SK-N-SH treated with all-trans-retinoic acid at 6 μM for 48 hours (cell line): ENCODE results near the gene B3GNT7.

Source experiments
- ATAC-seq: fragments of 200-7000 bp; cut with Tn5 transposase; 3 replicates; pipeline ENCODE4 v1.9.1; 2020; ENCODE audit warnings: mild to moderate bottlenecking, moderate library complexity
- ARNTL ChIP-seq: fragments of 450-650 bp; formaldehyde crosslinking; IDR thresholded peaks from 2 replicates; pipeline ENCODE4 v1.5.0; 2020; ENCODE audit warnings: low read depth, mild to moderate bottlenecking, moderate library complexity, borderline replicate concordance
- BACH2 ChIP-seq: fragments of 250-450 bp; sonication (Bioruptor Pico); IDR thresholded peaks from 2 replicates; pipeline ENCODE4 v1.9.0; 2021; ENCODE audit warnings: mild to moderate bottlenecking, borderline replicate concordance
- CSDC2 ChIP-seq: fragments of 250-450 bp; sonication (Bioruptor Pico); IDR thresholded peaks from 2 replicates; pipeline ENCODE4 v1.5.0; 2020; ENCODE audit warnings: mild to moderate bottlenecking, moderate library complexity
- CSRNP3 ChIP-seq: fragments of 250-450 bp; sonication (Bioruptor Pico); IDR thresholded peaks from 2 replicates; pipeline ENCODE4 v1.5.1; 2021; ENCODE audit warnings: mild to moderate bottlenecking, moderate library complexity
- ESRRG ChIP-seq: fragments of 250-450 bp; sonication (Bioruptor Pico); IDR thresholded peaks from 2 replicates; pipeline ENCODE4 v1.6.1; 2021; ENCODE audit warnings: mild to moderate bottlenecking
- GLIS3 ChIP-seq: fragments of 250-450 bp; sonication (Bioruptor Pico); IDR thresholded peaks from 2 replicates; pipeline ENCODE4 v1.5.0; 2020; ENCODE audit warnings: mild to moderate bottlenecking, moderate library complexity
- ISL1 ChIP-seq: fragments of 250-450 bp; sonication (Bioruptor Pico); IDR thresholded peaks from 2 replicates; pipeline ENCODE4 v2.1.2; 2022; ENCODE audit warnings: mild to moderate bottlenecking, moderate library complexity
- OSR1 ChIP-seq: fragments of 250-450 bp; sonication (Bioruptor Pico); IDR thresholded peaks from 2 replicates; pipeline ENCODE4 v1.8.0; 2022; ENCODE audit warnings: moderate library complexity, mild to moderate bottlenecking, inconsistent platforms
- PATZ1 ChIP-seq: fragments of 250-450 bp; sonication (Bioruptor Pico); IDR thresholded peaks from 2 replicates; pipeline ENCODE4 v1.8.0; 2020; ENCODE audit warnings: mild to moderate bottlenecking, moderate library complexity, borderline replicate concordance
- PPARA ChIP-seq: fragments of 250-450 bp; sonication (Bioruptor Pico); IDR thresholded peaks from 2 replicates; pipeline ENCODE4 v1.5.0; 2020; ENCODE audit warnings: mild to moderate bottlenecking, borderline replicate concordance
- RARB ChIP-seq: fragments of 250-450 bp; sonication (Bioruptor Pico); IDR thresholded peaks from 2 replicates; pipeline ENCODE4 v1.8.0; 2021; ENCODE audit warnings: mild to moderate bottlenecking, moderate library complexity
- SNAI2 ChIP-seq: fragments of 250-450 bp; sonication (Bioruptor Pico); IDR thresholded peaks from 2 replicates; pipeline ENCODE4 v1.5.0; 2020; ENCODE audit warnings: mild to moderate bottlenecking, moderate library complexity
- TCF4 ChIP-seq: fragments of 250-450 bp; sonication (Bioruptor Pico); IDR thresholded peaks from 2 replicates; pipeline ENCODE4 v1.8.0; 2021; ENCODE audit warnings: mild to moderate bottlenecking, moderate library complexity, borderline replicate concordance
- TOX ChIP-seq: fragments of 250-450 bp; sonication (Bioruptor Pico); IDR thresholded peaks from 2 replicates; pipeline ENCODE4 v1.8.0; 2021; ENCODE audit warnings: mild to moderate bottlenecking, moderate library complexity, borderline replicate concordance
- TSHZ2 ChIP-seq: fragments of 250-450 bp; sonication (Bioruptor Pico); IDR thresholded peaks from 2 replicates; pipeline ENCODE4 v1.5.0; 2020; ENCODE audit warnings: mild to moderate bottlenecking, moderate library complexity
- ZC3H10 ChIP-seq: fragments of 250-450 bp; sonication (Bioruptor Pico); IDR thresholded peaks from 2 replicates; pipeline ENCODE4 v1.5.1; 2021; ENCODE audit warnings: mild to moderate bottlenecking, moderate library complexity
- ZFP3 ChIP-seq: fragments of 250-450 bp; sonication (Bioruptor Pico); IDR thresholded peaks from 2 replicates; pipeline ENCODE4 v1.5.0; 2020; ENCODE audit warnings: mild to moderate bottlenecking, moderate library complexity
- ZFP30 ChIP-seq: fragments of 450-650 bp; formaldehyde crosslinking; IDR thresholded peaks from 2 replicates; pipeline ENCODE4 v1.5.0; 2022; ENCODE audit warnings: mild to moderate bottlenecking, moderate library complexity
- ZNF70 ChIP-seq: fragments of 450-650 bp; formaldehyde crosslinking; IDR thresholded peaks from 2 replicates; pipeline ENCODE4 v1.5.0; 2020; ENCODE audit warnings: mild to moderate bottlenecking, moderate library complexity
- ZNF8 ChIP-seq: fragments of 450-650 bp; formaldehyde crosslinking; IDR thresholded peaks from 2 replicates; pipeline ENCODE4 v1.5.0; 2020; ENCODE audit warnings: mild to moderate bottlenecking, moderate library complexity
- TF ChIP-seq, protein P1 (sequence below): fragments of 250-450 bp; sonication (Bioruptor Pico); IDR thresholded peaks from 2 replicates; pipeline ENCODE4 v1.8.0; 2021; ENCODE audit warnings: low read depth, mild to moderate bottlenecking, moderate library complexity, borderline replicate concordance
- TF ChIP-seq, protein P2 (sequence below): fragments of 250-450 bp; sonication (Bioruptor Pico); IDR thresholded peaks from 2 replicates; pipeline ENCODE4 v1.5.1; 2020; ENCODE audit warnings: low read depth, mild to moderate bottlenecking, moderate library complexity

B3GNT7 gene

GRCh38 chr2:231422056-231422455 lies 26.5 kb downstream of the B3GNT7 start:
- no peak for ATAC-seq
- TF ChIP-seq ISL1 (no peak), CSDC2 (CRISPR knock-in tag) (no peak), ZFP3 (CRISPR knock-in tag) (no peak), ARNTL (no peak), RARB (CRISPR knock-in tag) (no peak), TOX (CRISPR knock-in tag) (no peak), TSHZ2 (CRISPR knock-in tag) (no peak), ZC3H10 (CRISPR knock-in tag) (no peak), GLIS3 (no peak), ZFP30 (CRISPR knock-in tag) (no peak), PATZ1 (no peak), ZNF70 (CRISPR knock-in tag) (no peak)
- TF ChIP-seq, protein P1, sequence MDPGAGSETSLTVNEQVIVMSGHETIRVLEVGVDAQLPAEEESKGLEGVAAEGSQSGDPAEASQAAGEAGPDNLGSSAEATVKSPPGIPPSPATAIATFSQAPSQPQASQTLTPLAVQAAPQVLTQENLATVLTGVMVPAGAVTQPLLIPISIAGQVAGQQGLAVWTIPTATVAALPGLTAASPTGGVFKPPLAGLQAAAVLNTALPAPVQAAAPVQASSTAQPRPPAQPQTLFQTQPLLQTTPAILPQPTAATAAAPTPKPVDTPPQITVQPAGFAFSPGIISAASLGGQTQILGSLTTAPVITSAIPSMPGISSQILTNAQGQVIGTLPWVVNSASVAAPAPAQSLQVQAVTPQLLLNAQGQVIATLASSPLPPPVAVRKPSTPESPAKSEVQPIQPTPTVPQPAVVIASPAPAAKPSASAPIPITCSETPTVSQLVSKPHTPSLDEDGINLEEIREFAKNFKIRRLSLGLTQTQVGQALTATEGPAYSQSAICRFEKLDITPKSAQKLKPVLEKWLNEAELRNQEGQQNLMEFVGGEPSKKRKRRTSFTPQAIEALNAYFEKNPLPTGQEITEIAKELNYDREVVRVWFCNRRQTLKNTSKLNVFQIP: no peak

GRCh38 chr2:231423176-231423575 lies 27.7 kb downstream of the B3GNT7 start:
- TF ChIP-seq TCF4 (CRISPR knock-in tag) (no peak), OSR1 (CRISPR knock-in tag) (no peak), SNAI2 (CRISPR knock-in tag) (no peak), GLIS3 (no peak), BACH2 (CRISPR knock-in tag) (no peak), ESRRG (no peak), TSHZ2 (CRISPR knock-in tag) (no peak)
- TF ChIP-seq, protein P2, sequence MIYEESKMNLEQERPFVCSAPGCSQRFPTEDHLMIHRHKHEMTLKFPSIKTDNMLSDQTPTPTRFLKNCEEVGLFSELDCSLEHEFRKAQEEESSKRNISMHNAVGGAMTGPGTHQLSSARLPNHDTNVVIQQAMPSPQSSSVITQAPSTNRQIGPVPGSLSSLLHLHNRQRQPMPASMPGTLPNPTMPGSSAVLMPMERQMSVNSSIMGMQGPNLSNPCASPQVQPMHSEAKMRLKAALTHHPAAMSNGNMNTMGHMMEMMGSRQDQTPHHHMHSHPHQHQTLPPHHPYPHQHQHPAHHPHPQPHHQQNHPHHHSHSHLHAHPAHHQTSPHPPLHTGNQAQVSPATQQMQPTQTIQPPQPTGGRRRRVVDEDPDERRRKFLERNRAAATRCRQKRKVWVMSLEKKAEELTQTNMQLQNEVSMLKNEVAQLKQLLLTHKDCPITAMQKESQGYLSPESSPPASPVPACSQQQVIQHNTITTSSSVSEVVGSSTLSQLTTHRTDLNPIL (CRISPR knock-in tag): no peak
- no peak for ATAC-seq

DNA sequence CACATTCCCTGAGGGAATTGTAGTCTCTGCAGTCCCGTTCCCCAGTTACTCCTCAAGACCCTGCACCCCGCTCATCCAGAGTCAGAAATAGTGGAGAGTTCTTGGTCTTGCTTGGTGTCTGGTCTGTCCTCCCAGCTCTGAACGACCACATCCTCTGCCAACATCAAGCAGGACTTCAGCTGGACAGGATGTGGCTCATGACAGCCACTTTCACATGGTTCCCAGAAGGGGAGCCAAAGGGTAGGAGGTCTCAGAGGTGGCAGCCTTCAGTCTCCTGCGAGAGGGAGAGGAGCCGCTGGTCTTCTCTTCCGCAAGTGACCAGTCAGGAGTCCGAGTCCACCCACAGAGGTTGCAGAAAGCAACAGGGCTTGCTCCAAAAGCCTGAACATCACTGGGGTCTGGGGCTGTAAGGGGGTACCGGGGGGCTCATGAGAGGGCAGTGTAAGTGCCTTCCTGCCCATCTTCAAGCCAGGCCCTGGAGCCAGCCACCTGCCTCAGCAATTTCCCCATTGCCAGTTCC lies 29.8 kb downstream of the B3GNT7 start:
- ATAC-seq: no peak
- TF ChIP-seq TSHZ2 (CRISPR knock-in tag): no peak
- no peak for TF ChIP-seq CSDC2 (CRISPR knock-in tag)
- TF ChIP-seq, protein P2 (CRISPR knock-in tag): no peak
- no peak for TF ChIP-seq ZFP3 (CRISPR knock-in tag)
- no peak for TF ChIP-seq TOX (CRISPR knock-in tag)
- no peak for TF ChIP-seq SNAI2 (CRISPR knock-in tag)
- TF ChIP-seq TCF4 (CRISPR knock-in tag): no peak
- TF ChIP-seq PPARA (CRISPR knock-in tag): no peak
- TF ChIP-seq GLIS3: no peak
- TF ChIP-seq ZC3H10 (CRISPR knock-in tag): no peak
- no peak for TF ChIP-seq ESRRG
- no peak for TF ChIP-seq ZNF8 (CRISPR knock-in tag)
- no peak for TF ChIP-seq CSRNP3 (CRISPR knock-in tag)
